Measurements from ENCODE around the gene TRPM3.

TRPM3 gene

GRCh38 chr9:71115448-71115975 lies 5.9 kb downstream of the TRPM3 start:
- no peak overlapping the region for H3K4me3 ChIP-seq
- TF ChIP-seq EZH2 (IDR thresholded peaks at IDR 0.05) (no peak), FOXP2 (optimal IDR thresholded peaks at IDR 0.05; ENCODE audit: control extremely low read depth, extremely low read length, insufficient read depth) (no peak), POLR2AphosphoS5 (IDR thresholded peaks at IDR 0.05; ENCODE audit: borderline replicate concordance, low read depth, low read length) (no peak)
- no peaks in the 10 kb centered on the region for H3K9me3 ChIP-seq (ENCODE audit: low read depth, low read length)
- H3K9ac ChIP-seq (ENCODE audit: insufficient read length) = no peak overlapping the region
- H3K36me3 ChIP-seq (ENCODE audit: insufficient read depth, low read length) = no peaks in the 10 kb centered on the region
- no peak for DNase-seq (ENCODE audit: low read depth, low spot score)
- H3K27ac ChIP-seq = no peak overlapping the region

- no peak for TF ChIP-seq EZH2 (IDR thresholded peaks at IDR 0.05)
- no peak for TF ChIP-seq POLR2AphosphoS5 (IDR thresholded peaks at IDR 0.05; ENCODE audit: borderline replicate concordance, low read depth, low read length)
- TF ChIP-seq FOXP2 (optimal IDR thresholded peaks at IDR 0.05; ENCODE audit: control extremely low read depth, extremely low read length, insufficient read depth) = no peak
Observed at GRCh38 chr9:71112866-71113265, 8.6 kb downstream of the TRPM3 start.

DNA sequence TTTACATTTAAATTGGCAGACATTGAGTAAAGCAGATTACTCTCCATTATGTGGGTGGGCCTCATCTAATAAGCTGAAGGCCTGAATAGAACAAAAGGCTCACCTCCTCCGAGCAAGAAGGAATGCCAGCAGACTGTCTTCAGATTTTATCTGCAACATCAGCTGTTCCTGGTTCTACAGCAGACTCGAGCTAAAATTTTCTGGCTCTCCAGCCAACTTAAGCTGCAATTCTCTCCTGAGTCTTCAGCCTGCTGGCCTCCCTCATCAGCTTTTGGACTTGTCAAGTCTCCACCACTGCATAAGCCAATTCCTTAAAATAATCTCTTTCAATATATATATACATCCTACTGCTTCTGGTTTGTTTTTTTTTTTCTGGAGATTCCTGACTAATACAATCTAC lies 12.5 kb downstream of the TRPM3 start:
- no peaks in the 10 kb centered on the region for H3K9me3 ChIP-seq (ENCODE audit: low read depth, low read length)
- H3K4me3 ChIP-seq = no peak overlapping the region
- no peak for DNase-seq (ENCODE audit: low read depth, low spot score)
- TF ChIP-seq EZH2 (IDR thresholded peaks at IDR 0.05) (no peak), POLR2AphosphoS5 (IDR thresholded peaks at IDR 0.05; ENCODE audit: borderline replicate concordance, low read depth, low read length) (no peak), FOXP2 (optimal IDR thresholded peaks at IDR 0.05; ENCODE audit: control extremely low read depth, extremely low read length, insufficient read depth) (no peak)
- H3K9ac ChIP-seq (ENCODE audit: insufficient read length) = no peak overlapping the region
- H3K27ac ChIP-seq = no peak overlapping the region
- H3K36me3 ChIP-seq (ENCODE audit: insufficient read depth, low read length) = no peaks in the 10 kb centered on the region

More at GRCh38 chr9:71112866-71113265, 8.6 kb downstream of the TRPM3 start:
- no peak overlapping the region for H3K27ac ChIP-seq
- H3K9me3 ChIP-seq (ENCODE audit: low read depth, low read length) = no peaks in the 10 kb centered on the region
- H3K36me3 ChIP-seq (ENCODE audit: insufficient read depth, low read length) = no peaks in the 10 kb centered on the region
- no peak overlapping the region for H3K9ac ChIP-seq (ENCODE audit: insufficient read length)
- no peak for DNase-seq (ENCODE audit: low read depth, low spot score)
- H3K4me3 ChIP-seq = no peak overlapping the region

GRCh38 chr9:71106992-71107391 lies 14.4 kb downstream of the TRPM3 start:
- H3K36me3 ChIP-seq (ENCODE audit: insufficient read depth, low read length) = no peaks in the 10 kb centered on the region
- H3K27ac ChIP-seq = no peak overlapping the region
- no peak overlapping the region for H3K9ac ChIP-seq (ENCODE audit: insufficient read length)
- no peaks in the 10 kb centered on the region for H3K9me3 ChIP-seq (ENCODE audit: low read depth, low read length)
- DNase-seq (ENCODE audit: low read depth, low spot score) = no peak
- no peak for TF ChIP-seq POLR2AphosphoS5 (IDR thresholded peaks at IDR 0.05; ENCODE audit: borderline replicate concordance, low read depth, low read length)
- TF ChIP-seq FOXP2 (optimal IDR thresholded peaks at IDR 0.05; ENCODE audit: control extremely low read depth, extremely low read length, insufficient read depth) = no peak
- TF ChIP-seq EZH2 (IDR thresholded peaks at IDR 0.05) = no peak
- H3K4me3 ChIP-seq = no peak overlapping the region

DNA sequence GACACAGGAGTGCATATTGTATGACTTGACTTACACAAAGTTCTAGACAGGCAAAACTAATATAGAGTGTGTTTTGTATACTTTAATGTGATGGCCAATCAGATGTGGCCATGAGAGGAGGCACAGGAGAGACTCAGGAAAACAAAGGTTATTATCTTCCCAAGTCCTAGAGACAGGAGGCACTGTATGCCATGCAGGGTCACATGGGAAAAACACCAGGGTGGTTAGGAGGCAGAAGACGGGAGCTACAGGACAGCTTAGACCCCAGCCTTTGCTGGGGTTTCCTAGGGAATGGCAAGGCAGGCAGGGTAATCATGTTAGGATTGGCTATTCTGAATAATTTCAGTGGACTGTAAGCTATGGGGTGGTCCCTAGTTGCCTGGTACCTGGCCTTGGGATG lies 16.2 kb downstream of the TRPM3 start:
- no peaks in the 10 kb centered on the region for H3K36me3 ChIP-seq (ENCODE audit: insufficient read depth, low read length)
- no peaks in the 10 kb centered on the region for H3K9me3 ChIP-seq (ENCODE audit: low read depth, low read length)
- DNase-seq (ENCODE audit: low read depth, low spot score) = no peak
- TF ChIP-seq POLR2AphosphoS5 (IDR thresholded peaks at IDR 0.05; ENCODE audit: borderline replicate concordance, low read depth, low read length) = no peak
- no peak for TF ChIP-seq FOXP2 (optimal IDR thresholded peaks at IDR 0.05; ENCODE audit: control extremely low read depth, extremely low read length, insufficient read depth)
- no peak for TF ChIP-seq EZH2 (IDR thresholded peaks at IDR 0.05)
- H3K9ac ChIP-seq (ENCODE audit: insufficient read length) = no peak overlapping the region
- no peak overlapping the region for H3K4me3 ChIP-seq
- no peak overlapping the region for H3K27ac ChIP-seq

GRCh38 chr9:71098801-71099200 lies 22.6 kb downstream of the TRPM3 start:
- H3K9me3 ChIP-seq (ENCODE audit: low read depth, low read length) = no peaks in the 10 kb centered on the region

DNA sequence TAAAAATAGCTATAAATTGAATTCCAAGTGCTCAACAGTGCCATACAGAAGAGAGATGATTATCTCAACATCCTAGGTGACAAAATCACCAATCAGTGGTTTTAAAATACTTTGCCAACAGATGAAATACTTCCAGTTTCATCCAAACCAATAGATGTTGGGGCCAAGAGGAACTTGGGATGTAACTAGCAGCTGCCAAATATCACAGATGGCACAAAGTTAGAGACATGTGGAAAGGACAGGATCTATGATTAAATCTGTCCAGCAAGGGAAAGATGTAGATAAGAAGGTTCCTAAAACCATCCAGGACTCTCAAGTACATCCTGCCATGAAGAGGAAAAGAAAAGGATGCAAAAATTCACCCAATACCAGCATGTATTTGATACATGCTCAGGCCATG lies 23.8 kb downstream of the TRPM3 start:
- H3K9ac ChIP-seq (ENCODE audit: insufficient read length) = no peak overlapping the region
- no peak for TF ChIP-seq FOXP2 (optimal IDR thresholded peaks at IDR 0.05; ENCODE audit: control extremely low read depth, extremely low read length, insufficient read depth)
- no peak for TF ChIP-seq EZH2 (IDR thresholded peaks at IDR 0.05)
- TF ChIP-seq POLR2AphosphoS5 (IDR thresholded peaks at IDR 0.05; ENCODE audit: borderline replicate concordance, low read depth, low read length) = no peak
- no peaks in the 10 kb centered on the region for H3K9me3 ChIP-seq (ENCODE audit: low read depth, low read length)
- H3K27ac ChIP-seq = no peak overlapping the region
- no peak overlapping the region for H3K4me3 ChIP-seq
- H3K36me3 ChIP-seq (ENCODE audit: insufficient read depth, low read length) = no peaks in the 10 kb centered on the region
- DNase-seq (ENCODE audit: low read depth, low spot score) = no peak

More at GRCh38 chr9:71098801-71099200, 22.6 kb downstream of the TRPM3 start:
- Histone ChIP-seq H3K27ac (no peak overlapping the region), H3K9ac (ENCODE audit: insufficient read length) (no peak overlapping the region), H3K36me3 (ENCODE audit: insufficient read depth, low read length) (no peaks in the 10 kb centered on the region), H3K4me3 (no peak overlapping the region)
- no peak for DNase-seq (ENCODE audit: low read depth, low spot score)
- TF ChIP-seq POLR2AphosphoS5 (IDR thresholded peaks at IDR 0.05; ENCODE audit: borderline replicate concordance, low read depth, low read length) (no peak), FOXP2 (optimal IDR thresholded peaks at IDR 0.05; ENCODE audit: control extremely low read depth, extremely low read length, insufficient read depth) (no peak), EZH2 (IDR thresholded peaks at IDR 0.05) (no peak)

DNA sequence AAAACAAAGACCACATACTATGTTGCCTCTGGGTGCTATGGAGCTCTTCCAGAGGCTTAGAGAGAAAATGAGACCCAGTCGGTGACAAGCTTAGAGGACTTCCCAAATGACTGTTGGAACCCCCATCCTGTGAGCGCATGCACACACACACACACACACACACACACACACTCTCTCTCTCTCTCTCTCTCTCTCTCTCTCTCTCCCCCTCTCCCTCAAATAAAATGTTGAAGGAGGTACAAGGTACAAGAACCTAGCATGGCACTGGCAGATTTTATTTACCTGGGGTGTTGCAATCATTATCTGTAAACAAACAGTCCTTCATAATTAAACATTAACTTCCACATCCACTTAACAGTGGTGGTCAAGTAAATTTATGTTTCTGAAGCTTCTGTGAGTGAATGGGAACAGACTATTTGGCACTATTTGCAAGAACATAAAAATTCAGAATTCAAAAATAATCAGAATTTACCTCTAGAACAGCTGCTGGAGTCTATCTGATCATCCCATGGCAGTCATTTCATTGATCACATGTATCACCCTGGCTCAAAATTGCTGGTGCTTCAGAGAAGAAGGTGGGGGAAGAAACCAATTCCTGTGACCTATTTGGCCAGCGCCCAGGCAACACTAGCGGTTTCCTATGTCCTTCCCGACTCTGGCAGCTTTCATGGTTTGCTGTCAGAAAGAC lies 24.9 kb downstream of the TRPM3 start:
- Histone ChIP-seq H3K9ac (ENCODE audit: insufficient read length) (no peak overlapping the region), H3K27ac (no peak overlapping the region), H3K36me3 (ENCODE audit: insufficient read depth, low read length) (no peaks in the 10 kb centered on the region), H3K9me3 (ENCODE audit: low read depth, low read length) (no peaks in the 10 kb centered on the region), H3K4me3 (no peak overlapping the region)
- no peak for TF ChIP-seq FOXP2 (optimal IDR thresholded peaks at IDR 0.05; ENCODE audit: control extremely low read depth, extremely low read length, insufficient read depth)
- no peak for TF ChIP-seq POLR2AphosphoS5 (IDR thresholded peaks at IDR 0.05; ENCODE audit: borderline replicate concordance, low read depth, low read length)
- no peak for TF ChIP-seq EZH2 (IDR thresholded peaks at IDR 0.05)
- no peak for DNase-seq (ENCODE audit: low read depth, low spot score)
